GM23338 (cell line): ENCODE data around the gene HIVEP1.

Experiments
- CREB1 ChIP-seq: fragments of 250-450 bp; sonication (Bioruptor Pico); IDR thresholded peaks from 2 replicates; pipeline ENCODE4 v1.5.0; 2020; ENCODE audit warnings: low read depth, mild to moderate bottlenecking, moderate library complexity
- CTCF ChIP-seq, 2 experiments: fragments of 200-600 bp in 1 of 2; sonication (generic) in 1 of 2; conservative IDR thresholded peaks; 2 replicates each; pipeline versions ENCODE4 v1.5.1 to v1.6.1; 2016 to 2017; ENCODE audit warnings: antibody characterized with exemption in 2 of 2, low read depth in 2 of 2, mild to moderate bottlenecking in 2 of 2, moderate library complexity in 1 of 2
- ETS1 ChIP-seq: IDR thresholded peaks from 2 replicates; pipeline ENCODE4 v1.6.1; 2016; ENCODE audit warnings: antibody characterized with exemption
- EZH2 ChIP-seq: fragments of 200-600 bp; sonication (generic); IDR thresholded peaks from one replicate; pipeline ENCODE4 v1.8.0; 2017; ENCODE audit warnings: antibody characterized with exemption, mild to moderate bottlenecking, low read depth; ENCODE audit not compliant: unreplicated experiment
- EZH2phosphoT487 ChIP-seq: fragments of 200-600 bp; sonication (generic); IDR thresholded peaks from one replicate; pipeline ENCODE4 v1.8.1; 2018; ENCODE audit warnings: antibody characterized with exemption; ENCODE audit not compliant: unreplicated experiment
- JUNB ChIP-seq: IDR thresholded peaks from one replicate; pipeline ENCODE4 v1.6.1; 2016; ENCODE audit warnings: antibody characterized with exemption; ENCODE audit not compliant: unreplicated experiment
- POLR2AphosphoS5 ChIP-seq: IDR thresholded peaks from 2 replicates; pipeline ENCODE4 v1.6.1; 2016; ENCODE audit warnings: antibody characterized with exemption, low read depth
- REST ChIP-seq: IDR thresholded peaks from one replicate; pipeline ENCODE4 v1.6.1; 2018; ENCODE audit warnings: antibody characterized with exemption; ENCODE audit not compliant: unreplicated experiment
- STAT1 ChIP-seq: IDR thresholded peaks from one replicate; pipeline ENCODE4 v1.6.1; 2016; ENCODE audit warnings: antibody characterized with exemption; ENCODE audit not compliant: unreplicated experiment
- ZNF114 ChIP-seq: fragments of 250-450 bp; sonication (Bioruptor Pico); IDR thresholded peaks from 2 replicates; pipeline ENCODE4 v1.5.0; 2020; ENCODE audit warnings: mild to moderate bottlenecking, moderate library complexity

GRCh38 chr6:12114055-12114503, 102.0 kb downstream of the HIVEP1 start:
- TF ChIP-seq CTCF (conservative IDR thresholded peaks at IDR 0.05; ENCODE audit: low read depth in 2 of 2) = no peak
- TF ChIP-seq ETS1 = no peak
- TF ChIP-seq REST = no peak
- no peak for TF ChIP-seq EZH2phosphoT487
- no peak for TF ChIP-seq STAT1
- no peak for TF ChIP-seq POLR2AphosphoS5
- TF ChIP-seq ZNF114 (CRISPR knock-in tag) = no peak
- TF ChIP-seq EZH2 = no peak
- no peak for TF ChIP-seq JUNB
- no peak for TF ChIP-seq CREB1 (CRISPR knock-in tag)
